Epithelial cell of prostate (primary cell): ENCODE data around the gene ATM.

Experiments
- DNase-seq: peaks from one replicate; pipeline ENCODE4 v3.0.0-alpha.2; 2011; ENCODE audit warnings: low read depth, low spot score
- H3K27ac ChIP-seq: fragments of 450-650 bp; 2 replicates; pipeline ENCODE4 v1.5.1; 2017; ENCODE audit warnings: mild to moderate bottlenecking

The ATM gene, protein sequence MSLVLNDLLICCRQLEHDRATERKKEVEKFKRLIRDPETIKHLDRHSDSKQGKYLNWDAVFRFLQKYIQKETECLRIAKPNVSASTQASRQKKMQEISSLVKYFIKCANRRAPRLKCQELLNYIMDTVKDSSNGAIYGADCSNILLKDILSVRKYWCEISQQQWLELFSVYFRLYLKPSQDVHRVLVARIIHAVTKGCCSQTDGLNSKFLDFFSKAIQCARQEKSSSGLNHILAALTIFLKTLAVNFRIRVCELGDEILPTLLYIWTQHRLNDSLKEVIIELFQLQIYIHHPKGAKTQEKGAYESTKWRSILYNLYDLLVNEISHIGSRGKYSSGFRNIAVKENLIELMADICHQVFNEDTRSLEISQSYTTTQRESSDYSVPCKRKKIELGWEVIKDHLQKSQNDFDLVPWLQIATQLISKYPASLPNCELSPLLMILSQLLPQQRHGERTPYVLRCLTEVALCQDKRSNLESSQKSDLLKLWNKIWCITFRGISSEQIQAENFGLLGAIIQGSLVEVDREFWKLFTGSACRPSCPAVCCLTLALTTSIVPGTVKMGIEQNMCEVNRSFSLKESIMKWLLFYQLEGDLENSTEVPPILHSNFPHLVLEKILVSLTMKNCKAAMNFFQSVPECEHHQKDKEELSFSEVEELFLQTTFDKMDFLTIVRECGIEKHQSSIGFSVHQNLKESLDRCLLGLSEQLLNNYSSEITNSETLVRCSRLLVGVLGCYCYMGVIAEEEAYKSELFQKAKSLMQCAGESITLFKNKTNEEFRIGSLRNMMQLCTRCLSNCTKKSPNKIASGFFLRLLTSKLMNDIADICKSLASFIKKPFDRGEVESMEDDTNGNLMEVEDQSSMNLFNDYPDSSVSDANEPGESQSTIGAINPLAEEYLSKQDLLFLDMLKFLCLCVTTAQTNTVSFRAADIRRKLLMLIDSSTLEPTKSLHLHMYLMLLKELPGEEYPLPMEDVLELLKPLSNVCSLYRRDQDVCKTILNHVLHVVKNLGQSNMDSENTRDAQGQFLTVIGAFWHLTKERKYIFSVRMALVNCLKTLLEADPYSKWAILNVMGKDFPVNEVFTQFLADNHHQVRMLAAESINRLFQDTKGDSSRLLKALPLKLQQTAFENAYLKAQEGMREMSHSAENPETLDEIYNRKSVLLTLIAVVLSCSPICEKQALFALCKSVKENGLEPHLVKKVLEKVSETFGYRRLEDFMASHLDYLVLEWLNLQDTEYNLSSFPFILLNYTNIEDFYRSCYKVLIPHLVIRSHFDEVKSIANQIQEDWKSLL (N-terminal part only)

DNA sequence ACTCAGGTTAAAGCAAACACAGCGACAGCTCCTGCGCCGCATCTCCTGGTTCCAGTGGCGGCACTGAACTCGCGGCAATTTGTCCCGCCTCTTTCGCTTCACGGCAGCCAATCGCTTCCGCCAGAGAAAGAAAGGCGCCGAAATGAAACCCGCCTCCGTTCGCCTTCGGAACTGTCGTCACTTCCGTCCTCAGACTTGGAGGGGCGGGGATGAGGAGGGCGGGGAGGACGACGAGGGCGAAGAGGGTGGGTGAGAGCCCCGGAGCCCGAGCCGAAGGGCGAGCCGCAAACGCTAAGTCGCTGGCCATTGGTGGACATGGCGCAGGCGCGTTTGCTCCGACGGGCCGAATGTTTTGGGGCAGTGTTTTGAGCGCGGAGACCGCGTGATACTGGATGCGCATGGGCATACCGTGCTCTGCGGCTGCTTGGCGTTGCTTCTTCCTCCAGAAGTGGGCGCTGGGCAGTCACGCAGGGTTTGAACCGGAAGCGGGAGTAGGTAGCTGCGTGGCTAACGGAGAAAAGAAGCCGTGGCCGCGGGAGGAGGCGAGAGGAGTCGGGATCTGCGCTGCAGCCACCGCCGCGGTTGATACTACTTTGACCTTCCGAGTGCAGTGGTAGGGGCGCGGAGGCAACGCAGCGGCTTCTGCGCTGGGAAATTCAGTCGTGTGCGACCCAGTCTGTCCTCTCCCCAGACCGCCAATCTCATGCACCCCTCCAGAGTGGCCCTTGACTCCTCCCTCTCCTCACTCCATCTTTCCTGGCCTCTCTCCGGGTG is at the start of gene ATM, which contains the start of gene NPAT:
Gene ATM, plus strand, starts transcription at position 494 of the 774 bp plus-strand sequence. CDS start 4,558 bp downstream, outside the sequence.
Gene NPAT, minus strand, starts transcription at position 65 of the 774 bp plus-strand sequence. CDS start 102 bp downstream, outside the sequence.
- H3K27ac ChIP-seq, result peak within 1 kb of the TSS; percentile 87
- DNase-seq, result peak; percentile 96

DNA sequence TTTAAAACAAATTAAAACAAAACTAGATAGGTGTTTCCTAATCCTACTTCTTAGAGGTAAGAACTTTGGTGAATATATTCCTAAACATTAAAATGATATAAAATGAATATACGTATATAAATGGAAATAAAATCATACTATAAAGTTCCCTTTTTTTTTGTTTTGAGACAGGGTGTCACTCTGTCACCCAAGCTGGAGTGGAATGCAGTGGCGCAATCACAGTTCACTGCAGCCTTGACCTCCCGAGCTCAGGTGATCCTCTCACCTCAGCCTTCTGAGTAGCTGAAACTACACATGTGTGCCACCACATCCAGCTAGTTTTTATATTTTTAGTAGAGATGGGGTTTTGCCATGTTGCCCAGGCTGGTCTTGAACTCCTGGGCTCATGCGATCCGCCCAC is 45.3 kb upstream of the ATM start:
- DNase-seq, result no peak
- no peak overlapping the region for H3K27ac ChIP-seq

DNA sequence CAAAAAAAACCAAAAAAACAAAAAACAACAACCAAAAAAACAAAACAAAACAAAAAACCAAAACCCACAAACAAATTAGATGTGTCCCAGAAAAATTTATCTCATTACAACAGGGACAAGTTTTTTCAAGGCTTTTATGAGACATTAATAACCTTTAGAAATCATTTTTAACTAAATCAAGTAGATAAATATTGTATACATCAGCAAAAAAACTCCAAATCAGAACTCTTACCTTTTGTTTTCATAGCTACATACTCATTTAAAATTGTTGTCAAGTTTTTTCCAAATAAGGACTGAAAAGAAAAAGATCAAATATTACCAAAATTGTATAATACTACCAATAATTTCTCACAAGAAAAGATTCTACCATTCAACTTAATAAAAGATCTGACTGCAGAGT is 29.1 kb upstream of the ATM start:
- no peak for DNase-seq
- no peak overlapping the region for H3K27ac ChIP-seq

DNA sequence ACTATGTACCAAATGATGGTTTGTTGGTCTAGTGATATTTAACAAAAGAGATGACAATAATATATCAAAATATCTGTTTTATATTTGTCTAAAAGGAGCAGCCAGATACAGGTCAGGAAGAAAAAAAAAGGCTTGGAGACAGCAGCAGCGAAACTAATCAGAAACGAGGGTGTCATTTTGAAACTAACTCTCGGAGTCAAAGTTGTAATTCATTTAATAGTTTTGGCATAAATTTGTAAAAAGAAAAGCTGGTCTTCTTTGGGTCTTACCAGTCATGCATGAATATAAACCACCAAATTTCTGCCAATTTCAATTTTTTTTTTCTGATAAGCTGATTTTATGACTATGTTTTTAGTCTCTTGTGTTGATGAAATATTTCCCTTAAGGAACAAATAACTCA is 26.0 kb upstream of the ATM start:
- no peak for DNase-seq
- H3K27ac ChIP-seq, result no peak overlapping the region

DNA sequence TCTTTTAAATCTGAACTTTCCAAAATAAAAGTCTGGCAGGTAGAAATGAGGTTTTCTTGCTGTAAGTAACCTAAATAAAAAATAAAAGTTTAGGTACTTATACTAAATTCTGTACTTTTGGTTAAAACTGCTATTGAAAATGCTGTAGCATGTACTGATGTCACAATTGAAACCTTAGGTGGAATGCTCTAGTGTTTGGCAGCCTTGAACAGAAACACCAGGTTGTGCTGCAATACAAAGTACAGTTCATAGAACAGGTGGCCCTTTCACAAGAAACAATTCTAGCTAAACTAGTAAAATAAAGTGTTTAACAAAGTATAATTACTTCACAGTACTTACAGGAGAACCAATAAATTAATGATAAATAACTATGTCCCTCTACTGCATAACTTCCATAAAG is 25.5 kb upstream of the ATM start:
- H3K27ac ChIP-seq, result no peak overlapping the region
- no peak for DNase-seq

DNA sequence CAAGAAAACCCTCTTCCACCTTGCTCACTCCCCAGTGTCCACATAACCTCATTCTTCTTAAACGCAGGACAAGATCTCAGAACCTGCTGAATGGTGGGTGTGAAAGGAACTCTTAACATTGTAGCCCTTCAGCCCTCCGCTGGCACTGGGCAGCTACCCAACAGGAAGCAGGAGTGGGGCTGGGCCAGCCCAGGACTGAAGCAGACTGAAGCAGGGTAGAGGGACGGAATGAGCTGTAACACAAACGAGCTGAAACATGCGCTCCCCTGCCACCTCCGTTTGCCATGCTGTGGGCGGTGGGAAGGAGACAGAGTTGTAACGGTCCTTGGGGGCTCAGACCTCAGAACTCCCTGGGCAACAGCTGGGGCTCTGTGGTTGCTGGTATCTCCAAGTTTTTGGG is 24.0 kb upstream of the ATM start:
- DNase-seq, result no peak
- H3K27ac ChIP-seq, result peak overlapping the region; percentile 74

DNA sequence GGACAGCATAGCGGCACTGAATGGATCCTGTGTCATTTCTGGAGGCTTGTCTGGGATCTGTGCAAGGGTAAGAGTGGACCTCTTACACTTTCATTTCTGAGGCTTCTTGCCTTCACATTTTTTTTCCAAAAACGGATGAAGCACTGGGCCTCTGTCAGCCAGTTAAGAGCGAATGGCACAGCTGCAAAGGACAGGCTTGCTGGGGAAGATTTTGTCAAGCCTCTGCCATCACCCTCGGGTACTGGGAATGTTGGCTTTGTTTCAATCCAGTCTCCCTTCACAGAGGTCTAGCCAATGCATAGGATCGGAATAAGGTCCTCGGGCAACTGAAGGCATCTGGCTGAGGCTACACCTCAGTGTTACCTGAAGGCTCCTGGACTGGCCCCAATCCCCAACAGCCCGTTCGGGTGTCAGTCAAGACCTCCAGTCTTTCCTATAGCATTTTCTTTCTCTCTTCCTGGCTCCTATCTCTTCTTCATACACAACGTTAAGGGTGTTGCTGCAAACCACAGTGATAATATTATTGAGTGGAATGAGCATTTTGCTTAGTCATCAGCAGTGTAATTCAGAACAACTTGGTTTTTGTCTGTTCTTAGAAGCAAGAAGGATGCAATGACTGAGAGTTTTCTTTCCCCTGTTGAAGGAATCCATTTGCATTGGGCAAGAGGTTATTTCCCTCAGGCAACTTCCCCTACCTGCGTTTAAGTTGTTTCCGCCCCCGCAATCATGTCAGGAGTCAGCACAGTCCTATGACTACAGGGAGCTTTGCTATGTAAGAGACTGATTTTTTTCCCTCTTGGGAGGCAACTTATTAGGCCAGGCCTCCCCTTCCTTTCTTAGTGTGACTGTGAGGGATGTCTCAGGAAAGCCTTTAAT is 23.2 kb upstream of the ATM start:
- peak; percentile 81 for DNase-seq
- peak overlapping the region; percentile 74 for H3K27ac ChIP-seq

DNA sequence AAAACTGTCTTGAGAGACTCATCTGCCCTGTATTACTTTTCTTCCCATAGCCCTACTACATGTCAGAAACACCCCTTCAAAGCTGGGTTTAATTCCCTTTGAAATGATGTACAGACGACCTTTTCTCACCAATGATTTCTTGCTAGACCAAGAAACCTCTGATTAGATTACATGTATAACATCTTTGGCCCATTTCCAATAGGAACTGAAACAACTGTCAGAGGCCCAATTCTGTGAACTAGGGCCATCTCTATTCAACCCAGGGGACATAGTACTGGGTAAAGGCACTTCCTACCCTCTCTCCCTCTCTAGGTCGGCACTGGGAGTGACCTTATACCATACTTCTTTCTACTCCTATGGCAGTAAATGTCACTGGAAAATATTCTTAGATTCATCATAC is 19.8 kb upstream of the ATM start:
- no peak overlapping the region for H3K27ac ChIP-seq
- no peak for DNase-seq

DNA sequence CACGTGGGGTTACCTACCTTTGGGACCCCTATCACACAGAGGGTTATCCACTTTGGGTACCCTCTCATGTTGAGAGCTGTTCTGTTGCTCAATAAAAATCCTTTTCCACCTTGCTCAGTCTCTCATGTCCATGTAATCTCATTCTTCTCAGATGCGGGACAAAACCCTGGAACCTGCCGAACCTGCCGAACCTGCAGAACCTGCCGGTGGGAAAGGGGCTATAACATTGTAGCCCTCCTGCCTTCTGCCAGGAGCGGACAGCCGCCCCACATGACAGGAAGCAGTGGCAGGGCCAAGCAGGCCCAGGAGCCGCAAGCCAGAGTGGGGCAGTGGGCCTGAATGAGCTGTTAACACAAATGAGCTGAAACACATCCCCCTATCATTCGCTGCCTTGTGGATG is 18.5 kb upstream of the ATM start:
- H3K27ac ChIP-seq, result no peak overlapping the region
- DNase-seq, result no peak

DNA sequence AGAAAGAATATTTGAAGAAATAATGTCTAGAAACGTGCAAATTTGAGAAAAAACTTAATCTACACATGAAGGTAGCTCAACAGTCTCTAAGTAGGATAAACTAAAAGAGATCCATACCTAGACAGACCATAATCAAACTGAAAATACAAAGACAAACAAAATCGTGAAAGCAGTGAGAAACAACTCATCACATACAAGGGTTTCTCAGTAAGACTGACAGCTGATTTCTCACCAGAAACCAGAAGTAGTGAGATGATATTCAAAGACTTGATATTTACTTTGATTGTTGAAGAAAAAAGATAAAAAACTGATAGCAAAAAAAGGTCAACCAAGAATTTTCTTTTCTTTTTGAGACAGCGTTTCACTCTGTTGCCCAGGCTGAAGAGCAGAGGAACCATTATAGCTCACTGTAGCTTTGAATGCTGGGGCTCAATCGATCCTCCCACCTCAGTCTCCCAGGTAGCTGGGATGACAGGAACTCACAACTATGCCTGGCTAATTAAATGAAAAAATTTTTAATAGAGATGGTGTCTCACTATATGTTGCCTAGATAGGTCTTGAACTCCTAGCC is 17.9 kb upstream of the ATM start:
- DNase-seq, result no peak
- no peak overlapping the region for H3K27ac ChIP-seq

DNA sequence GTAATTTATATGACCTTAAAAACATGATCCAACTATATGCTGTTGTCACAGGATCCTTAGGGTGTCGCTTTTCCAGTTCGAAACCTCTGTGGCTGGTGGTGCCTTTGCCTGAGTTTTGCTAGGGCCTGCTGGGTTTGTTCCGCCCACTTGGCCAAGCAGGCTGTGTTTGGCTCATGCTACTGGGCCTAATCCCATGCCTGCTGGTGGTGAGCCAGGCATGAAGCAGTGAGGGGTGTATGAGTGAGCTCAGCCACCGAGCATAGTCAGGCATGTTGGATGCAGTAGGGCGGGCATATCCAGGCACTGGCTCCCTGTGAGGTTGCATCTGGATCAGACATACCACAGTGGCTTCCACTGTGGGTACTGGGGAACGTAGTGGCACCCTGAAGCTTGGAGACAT is 16.7 kb upstream of the ATM start:
- H3K27ac ChIP-seq, result no peak overlapping the region
- DNase-seq, result no peak

DNA sequence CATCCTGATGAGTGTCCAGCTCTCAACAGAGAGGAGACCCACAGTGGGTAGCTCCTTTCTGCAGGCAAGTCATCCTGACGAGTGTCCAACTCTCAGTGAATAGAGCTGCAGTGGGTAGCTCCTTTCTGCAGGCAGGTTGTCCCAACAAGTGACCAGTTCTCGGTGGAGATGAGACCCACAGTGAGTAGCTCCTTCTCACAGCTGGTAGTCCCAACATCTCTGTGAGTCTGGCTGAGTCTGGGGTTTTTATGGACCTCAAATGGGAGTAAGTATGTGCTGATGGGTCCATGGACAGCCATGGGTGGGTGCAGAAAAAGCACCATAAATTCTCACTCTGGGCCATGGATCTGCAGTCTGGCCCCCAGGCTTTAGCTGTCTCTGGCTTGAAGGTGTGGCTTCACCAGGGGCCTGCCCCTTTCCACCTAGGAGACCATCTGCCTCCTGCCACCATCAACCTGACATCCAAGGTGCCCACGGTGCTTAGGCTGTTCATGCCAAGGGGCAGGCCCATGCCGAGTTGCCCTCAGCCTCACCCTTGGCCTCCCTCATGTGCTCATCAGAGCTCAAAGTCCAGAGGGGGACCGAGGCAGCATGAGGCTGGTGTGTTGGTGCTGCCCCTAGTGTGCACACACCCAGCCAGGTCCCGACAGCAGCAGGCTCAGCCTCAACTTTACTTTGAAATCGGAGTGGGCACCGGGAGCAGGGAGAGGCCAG is 15.7 kb upstream of the ATM start:
- DNase-seq, result no peak
- H3K27ac ChIP-seq, result no peak overlapping the region

DNA sequence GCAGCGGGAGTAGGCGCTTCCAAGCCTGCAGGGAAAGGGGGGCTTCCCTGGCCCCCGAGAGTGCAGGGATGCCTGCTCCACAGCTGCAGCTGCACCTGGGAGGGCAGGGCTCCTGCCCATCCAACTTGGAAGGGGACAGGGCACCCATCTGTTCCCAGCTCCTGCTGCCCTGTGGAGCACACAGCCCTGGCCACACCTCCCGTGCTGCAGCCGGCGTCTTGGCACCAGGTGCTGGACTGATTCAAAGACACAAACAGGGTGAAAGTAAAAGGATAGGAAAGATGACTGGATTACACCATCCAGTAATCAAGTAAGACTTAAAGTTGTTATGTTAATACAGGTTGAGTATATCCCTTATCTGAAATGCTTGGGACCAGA is 15.2 kb upstream of the ATM start:
- H3K27ac ChIP-seq, result no peak overlapping the region
- DNase-seq, result no peak

DNA sequence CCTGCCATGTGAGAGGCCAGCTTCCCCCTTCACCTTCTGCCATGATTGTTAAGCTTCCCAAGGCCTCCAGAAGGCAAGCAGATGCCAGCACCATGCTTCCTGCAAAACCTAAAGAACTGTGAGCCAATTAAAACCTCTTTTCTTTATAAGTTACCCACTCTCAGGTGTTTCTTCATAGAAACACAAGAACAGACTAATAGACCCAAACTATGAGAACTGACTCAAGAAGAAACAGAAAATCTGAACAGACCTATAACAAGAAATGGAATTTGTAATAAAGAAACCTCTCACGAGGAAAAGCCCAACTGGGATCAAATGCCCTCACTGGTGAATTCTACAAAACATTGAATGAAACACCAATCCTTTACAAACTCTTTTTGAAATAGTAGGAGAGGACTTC is 12.4 kb upstream of the ATM start:
- no peak overlapping the region for H3K27ac ChIP-seq
- no peak for DNase-seq

DNA sequence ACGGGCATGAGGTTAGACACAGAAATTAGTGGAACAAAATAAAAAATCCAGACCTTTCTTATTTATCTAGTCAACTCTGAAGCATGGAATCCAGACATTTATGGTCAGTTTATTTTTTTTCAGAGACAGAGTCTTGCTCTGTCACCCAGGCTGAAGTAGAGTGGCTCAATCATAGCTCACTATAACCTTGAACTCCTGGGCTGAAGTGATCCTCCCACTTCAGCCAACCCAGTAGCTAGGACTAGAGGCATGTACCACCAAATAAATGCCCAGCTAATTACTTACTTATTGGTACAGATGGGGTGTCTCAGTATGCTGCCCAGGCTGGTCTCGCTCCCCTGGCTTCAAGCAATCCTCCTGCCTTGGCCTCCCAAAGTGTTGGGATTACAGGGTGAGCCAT is 9.1 kb upstream of the ATM start:
- H3K27ac ChIP-seq, result no peak overlapping the region
- DNase-seq, result no peak

DNA sequence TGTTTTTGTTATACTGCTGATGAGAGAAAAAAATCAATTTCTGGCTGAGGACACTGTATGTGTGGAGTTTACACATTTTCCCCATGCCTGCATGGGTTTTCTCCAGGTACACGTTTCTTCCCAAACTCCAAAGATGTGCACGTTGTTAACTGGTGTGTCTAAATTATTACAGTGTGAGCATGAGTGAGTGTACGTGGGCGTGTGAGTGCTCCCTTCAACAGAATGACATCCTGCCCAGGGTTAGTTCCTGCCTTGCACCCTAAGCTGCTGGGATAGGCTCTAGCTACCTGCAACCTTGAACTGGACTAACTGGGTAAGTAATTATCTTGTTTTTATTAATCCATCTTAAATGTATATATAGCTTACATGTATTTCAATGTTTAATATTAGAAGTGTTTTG is 5.9 kb upstream of the ATM start:
- DNase-seq, result no peak

DNA sequence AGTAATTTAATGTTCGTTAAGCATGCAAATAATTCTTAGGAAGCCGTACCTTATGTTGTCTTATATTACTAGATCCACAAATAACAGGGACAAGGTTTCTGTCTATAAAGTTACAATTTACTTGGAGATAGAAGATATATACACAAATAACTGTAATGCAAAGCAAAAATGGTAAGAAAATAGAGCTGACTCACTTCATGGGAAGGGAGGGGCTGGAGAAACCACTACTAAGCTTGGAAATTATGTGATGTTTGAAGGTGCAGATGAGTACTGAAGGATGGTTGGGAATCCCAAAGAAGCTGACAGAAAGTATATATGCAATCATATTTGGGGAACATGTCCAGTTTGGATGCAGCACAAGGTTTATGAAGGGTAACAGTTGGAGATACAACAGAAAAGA is 4.4 kb upstream of the ATM start:
- no peak overlapping the region for H3K27ac ChIP-seq
- DNase-seq, result no peak

More for the DNA sequence above, 5.9 kb upstream of the ATM start:
- H3K27ac ChIP-seq, result no peak overlapping the region
